A549 (cell line): ENCODE results near the gene RPP25L.

ENCODE experiments used
- CTCF ChIP-seq: fragments of >200 bp; sonication (Bioruptor Twin); formaldehyde crosslinking; IDR thresholded peaks from 3 replicates; pipeline ENCODE4 v1.5.1; 2016
- RNF2 ChIP-seq: fragments of 200-600 bp; sonication (generic); IDR thresholded peaks from 2 replicates; pipeline ENCODE4 v1.6.1; 2016; ENCODE audit warnings: low read depth, mild to moderate bottlenecking, antibody characterized with exemption, moderate library complexity, borderline replicate concordance

GRCh38 chr9:34575862-34576596, 35.9 kb downstream of the RPP25L start:
- TF ChIP-seq CTCF (no peak), RNF2 (no peak)
